ENCODE data around the gene FBXO10.

Gene FBXO10

DNA sequence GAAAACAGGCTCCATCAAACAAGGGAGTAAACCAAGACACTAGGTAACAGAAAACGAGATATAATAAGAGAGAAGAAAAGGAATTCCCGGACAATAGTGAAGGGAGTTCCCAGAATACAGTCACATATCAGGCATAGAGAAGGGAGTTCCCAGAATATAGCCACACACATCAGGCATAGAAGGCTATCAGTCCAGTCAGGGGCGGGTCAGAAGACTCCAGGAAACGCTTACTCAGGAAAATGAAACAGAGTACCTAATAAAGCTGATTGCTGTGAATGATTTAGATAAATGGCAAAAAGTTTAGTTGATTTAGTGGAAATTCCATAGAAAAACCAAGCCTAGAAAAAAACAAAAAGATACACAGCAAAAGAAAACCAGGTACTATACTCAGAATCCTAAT lies 11.3 kb upstream of the FBXO10 start:
- no peak for DNase-seq

DNA sequence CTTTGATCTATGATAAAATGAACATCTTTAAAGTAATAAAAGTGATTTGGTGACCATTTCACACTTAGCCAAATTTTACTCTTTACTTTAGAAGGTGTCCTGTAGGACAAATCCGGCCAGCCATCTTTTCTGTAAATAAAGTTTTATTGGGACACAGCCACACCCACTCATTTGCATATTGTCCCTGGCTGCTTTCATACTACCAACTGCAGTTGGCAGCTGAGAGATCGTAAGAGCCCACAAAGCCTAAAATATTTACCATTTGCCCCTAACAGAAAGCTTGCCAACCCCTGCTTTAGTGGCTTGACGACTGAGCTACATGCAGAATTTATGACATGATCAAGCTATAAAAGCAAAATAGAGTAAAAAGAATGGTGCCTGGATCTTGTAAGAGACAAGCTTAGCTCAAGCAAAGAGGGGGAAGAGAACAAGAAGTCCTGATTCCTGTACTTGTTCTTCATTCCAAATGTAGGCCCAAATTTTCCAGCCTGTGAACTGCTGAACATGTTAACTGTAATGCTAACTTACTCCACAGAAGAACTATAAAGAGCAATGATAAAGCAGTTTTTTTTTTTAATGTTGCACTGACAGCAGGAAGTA lies 7.4 kb upstream of the FBXO10 start:
- DNase-seq = no peak

DNA sequence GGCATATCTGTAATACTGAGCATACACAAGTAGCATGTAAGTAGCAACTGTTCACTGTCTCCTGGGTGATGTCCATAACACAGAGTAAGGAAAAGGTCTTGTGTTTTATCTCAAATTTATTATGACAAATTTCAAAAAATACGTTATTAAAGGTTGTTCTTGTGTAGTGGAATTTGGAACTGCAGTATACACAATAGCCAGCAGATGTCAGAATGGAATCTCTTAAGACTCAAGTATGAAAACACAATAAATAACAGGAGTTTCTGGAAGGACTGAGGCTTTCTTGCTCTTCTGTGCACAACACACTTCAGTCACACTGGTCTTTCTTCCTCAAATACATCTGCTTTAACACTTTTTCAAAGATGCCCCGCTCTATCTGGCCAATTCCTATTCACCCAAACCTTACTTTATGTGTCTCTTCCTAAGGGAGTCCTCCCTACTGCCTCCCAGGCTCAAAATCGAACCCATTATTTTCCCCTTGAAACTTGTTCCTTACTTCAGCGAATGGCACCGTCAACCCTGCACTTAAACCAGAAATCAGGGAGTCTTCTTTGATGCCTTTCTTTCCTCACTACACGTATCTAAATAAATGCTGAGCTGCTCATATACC lies 6.5 kb upstream of the FBXO10 start:
- peak; percentile 67 for DNase-seq

DNA sequence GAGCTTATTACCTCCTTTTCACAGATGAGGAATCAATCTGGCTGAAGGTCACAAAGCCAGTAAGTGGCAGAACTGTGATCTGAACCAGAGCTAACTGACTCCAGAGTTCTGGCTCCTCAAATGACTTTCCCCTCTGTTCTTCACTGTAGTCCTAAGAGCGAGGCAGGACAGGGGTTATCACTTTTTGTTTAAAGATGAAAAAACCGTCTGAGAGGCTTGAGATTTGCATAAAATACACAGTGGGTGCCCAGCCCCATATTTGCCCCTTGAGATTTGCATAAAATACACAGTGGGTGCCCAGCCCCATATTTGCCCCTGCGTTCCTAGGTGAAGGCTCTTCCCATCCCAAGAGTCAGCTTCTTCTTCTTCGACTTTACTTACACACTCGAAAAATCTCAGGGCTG lies 667 bp downstream of the FBXO10 start:
- DNase-seq = no peak

DNA sequence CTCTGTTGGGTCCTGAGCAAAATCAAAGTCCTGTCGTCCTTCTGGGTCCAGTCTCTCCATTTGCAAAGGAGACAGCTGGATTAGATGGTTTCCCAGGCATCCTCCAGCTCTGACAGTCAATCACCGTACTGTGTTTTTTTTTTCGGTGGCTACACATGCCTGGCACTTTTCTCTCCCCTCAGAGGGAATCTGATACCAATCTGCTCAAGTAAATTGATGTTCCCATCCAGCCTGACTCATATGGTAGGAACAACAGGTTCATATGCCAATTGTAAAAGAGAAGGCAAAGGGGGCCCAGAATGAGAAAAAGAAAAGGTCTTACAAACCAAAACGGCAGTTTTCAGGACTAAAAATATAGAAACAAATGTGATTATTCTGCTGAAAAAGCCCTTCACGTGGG lies 1.2 kb downstream of the FBXO10 start:
- DNase-seq = no peak

DNA sequence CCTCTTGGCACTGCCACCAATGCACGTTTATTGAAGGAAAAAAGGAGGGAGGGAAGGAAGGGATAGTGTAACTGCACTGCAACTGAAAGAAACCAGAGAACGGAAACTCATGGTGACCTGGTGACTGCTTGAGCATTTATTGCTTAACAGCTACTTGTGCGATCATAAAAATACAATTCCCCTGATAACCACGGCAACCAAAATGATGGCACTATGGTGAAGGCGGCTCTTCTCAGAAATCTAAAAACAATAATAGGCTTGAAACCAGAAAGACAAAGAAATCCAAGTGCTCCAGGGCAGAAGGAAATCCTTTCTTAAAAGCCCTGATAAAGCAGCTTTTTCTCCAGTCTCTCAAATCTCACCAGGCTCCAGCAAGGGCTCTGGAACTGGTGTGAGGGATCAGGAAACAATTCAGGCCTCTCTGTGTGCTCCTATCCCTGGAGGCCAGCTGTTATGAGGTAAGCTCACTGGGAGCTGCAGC lies 1.9 kb downstream of the FBXO10 start:
- no peak for DNase-seq

DNA sequence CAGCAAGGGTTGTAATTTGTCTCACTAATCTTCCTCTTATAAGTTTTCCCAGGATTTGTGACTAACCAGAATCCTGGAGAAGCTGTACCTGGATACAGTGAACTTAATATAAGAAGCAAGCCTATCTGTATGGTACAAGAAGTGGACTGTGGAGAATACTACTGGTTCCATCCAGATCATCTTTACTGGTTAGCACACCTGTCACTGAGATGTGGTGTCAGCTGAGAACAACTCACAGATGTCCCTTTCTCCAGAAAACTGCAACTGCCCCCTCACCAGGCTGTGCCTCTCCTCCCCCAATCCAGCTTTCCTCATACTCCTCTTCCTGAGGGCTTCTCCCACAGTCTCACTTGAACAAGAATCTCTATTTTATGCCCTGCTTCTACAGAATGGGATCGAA lies 4.9 kb downstream of the FBXO10 start:
- DNase-seq = no peak

DNA sequence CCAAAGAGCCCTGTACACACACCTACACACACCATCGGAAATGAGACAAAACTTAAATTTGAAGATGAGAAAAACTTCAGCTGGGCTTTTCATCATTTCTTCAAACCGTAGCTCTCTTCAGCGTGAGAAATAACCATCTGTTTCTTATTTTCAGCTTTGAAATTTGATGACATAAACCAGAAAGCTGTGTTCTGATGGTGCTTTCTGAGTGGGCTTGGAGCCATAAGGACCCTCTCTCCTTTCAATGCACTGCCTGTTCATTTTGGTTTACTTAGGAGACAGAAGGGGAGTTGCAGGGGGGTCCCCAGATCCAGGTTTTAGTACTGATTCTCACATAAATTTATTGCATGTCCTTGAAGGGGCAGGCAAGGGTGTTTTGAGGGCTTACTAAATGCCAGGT lies 9.5 kb downstream of the FBXO10 start:
- no peak for DNase-seq

DNA sequence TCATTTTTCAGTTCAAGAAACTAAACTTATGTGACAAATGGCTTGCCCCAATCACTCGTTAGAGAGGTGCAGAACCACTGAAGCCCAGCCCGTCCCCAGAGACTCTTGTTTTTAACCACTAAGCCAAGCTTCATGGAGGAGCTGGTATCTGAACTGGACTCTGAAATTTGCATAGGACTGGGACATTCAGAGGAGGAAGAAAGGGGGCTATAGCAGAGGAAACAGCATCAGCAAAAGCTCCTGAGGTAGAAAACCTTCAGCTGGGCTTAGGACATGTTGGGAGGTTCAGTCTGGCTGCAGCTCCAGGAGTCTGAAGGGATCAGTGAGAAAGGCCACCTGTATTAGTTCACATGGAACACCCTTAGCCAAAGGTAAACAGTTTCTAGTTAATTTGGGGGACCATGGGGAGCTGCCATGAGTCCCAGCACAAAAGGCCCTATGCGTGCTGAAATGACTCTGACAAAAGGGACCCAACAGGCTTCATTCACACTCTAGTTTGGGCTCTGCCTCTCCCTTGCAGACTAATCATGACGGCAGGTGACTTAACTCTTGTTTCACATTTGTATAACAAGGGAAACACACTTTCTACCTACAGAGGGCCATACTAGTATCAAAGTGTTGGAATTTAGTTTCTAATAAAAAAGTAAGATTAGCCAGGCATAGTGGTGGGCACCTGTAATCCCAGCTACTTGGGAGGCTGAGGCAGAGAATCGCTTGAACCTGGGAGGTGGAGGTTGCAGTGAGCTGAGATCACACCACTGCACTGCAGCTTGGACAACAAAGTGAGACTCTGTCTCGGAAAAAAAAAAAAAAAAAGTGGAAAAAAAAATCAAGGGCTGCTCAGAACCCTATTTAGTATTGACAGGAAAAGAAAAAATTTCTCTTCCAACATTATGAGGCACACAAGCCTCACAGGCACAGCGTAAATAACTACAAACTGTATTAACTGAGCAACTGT lies 10.2 kb downstream of the FBXO10 start:
- no peak for DNase-seq

DNA sequence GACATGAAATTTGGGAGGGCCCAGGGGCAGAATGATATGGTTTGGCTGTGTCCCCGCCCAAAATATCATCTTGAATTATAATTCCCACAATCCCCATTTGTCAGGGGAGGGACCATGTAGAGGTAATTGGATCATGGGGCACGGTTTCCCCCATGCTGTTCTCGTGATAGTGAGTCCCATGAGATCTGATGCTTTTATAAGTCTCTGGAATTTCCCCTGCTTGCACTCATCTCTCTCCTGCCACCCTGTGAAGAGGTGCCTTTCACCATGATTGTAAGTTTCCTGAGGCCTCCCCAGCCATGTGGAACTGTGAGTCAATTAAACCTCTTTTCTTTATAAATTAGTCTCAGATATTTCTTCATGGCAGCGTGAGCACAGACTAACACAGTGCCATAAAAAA lies 11.3 kb downstream of the FBXO10 start:
- no peak for DNase-seq

DNA sequence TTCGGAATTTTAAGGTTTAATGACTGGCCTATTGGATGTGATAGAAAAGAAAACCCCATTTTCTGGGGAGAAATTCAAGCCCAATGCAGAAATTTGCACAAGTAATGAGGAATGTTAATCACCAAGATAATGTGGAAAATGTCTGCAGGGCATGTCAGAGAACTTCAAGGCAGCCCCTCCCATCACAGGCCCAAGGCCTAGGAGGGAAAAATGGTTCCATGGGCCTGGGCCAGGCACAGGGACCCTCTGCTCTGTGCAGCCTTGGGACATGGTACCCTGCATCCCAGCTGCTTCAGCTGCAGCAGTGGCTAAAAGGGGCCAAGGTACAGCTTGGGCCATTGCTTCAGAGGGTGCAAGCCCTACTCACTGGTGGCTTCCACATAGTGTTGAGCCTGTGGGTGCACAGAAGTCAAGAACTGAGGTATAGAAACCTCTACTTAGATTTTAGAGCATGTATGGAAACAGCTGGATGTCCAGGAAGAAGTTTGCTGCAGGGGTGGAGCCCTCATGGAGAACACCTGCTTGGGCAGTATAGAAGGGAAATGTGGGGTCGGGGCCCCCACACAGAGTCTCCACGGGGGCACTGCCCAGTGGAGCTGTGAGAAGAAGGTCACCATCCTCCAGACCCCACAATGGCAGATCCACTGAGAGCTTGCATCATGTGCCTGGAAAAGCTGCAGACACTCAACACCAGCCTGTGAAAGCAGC lies 12.2 kb downstream of the FBXO10 start:
- peak; percentile 9 for DNase-seq

DNA sequence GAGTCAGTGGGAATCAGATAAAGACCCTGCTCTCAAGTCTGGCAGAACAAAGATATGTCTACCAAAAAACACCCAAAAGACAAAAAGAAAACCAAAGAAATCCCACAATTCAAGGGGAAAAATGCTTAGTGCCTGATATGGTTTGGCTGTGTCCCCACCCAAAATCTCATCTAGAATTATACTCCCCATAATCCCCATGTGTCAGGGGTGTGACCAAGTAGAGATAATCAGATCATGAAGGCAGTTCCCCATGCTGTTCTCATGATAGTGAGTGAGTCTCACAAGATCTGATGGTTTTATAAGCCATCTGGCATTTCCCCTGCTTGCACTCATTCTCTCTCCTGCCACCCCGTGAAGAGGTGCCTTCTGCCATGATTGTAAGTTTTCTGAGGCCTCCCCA lies 13.4 kb downstream of the FBXO10 start:
- peak; percentile 39 for DNase-seq

DNA sequence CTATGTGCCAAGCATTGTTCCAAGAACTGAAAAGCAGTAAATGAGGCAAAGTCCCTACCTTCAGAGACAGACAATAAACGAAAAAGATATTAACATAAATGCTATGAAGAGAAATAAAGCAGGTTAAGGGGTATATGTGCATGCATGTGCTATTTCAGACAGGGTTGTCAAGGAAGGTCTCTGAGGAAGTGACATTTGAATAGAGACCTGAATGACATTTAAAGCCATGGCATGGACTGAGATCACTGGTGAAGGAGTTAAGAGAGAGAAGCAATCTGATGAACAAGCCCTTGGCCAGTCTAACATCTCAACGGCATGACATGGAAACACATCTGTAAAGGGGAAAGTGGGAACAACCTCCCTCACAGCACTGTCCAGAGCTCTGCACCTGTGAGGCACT lies 14.5 kb downstream of the FBXO10 start:
- no peak for DNase-seq

DNA sequence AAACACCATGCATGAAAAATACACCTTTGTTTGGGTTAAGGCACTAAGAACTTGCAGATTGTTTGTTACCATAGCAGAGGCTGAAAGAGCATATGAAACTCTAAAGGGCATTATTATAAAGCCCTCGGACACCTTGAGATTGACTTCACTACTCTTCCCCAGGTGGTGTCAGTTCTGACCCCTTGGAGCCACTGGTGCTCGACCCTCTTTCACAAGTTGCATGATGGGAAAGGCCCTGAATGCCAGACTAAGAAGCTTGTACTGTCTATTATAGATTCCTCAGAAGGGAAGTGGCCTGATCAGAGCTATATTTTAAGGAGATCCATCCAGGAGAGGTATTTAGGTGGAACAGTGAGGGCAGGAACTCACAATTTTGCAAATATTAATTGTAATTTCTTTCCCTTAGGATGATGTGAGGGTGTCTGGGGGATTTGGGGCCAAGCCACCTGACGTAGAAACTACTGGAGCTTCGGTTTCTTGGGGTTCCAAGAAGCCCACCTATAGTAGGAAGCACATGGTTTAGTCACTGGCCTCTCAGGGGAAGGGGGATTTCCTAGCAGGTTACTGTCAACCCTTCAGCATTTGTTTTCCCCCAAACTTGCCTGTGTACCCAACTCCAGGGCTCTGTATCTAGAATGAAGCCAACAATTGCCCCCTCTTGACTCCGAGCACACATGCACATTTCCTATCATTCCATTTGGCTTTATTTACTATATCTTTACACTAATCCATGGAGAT lies 16.2 kb downstream of the FBXO10 start:
- DNase-seq = no peak

DNA sequence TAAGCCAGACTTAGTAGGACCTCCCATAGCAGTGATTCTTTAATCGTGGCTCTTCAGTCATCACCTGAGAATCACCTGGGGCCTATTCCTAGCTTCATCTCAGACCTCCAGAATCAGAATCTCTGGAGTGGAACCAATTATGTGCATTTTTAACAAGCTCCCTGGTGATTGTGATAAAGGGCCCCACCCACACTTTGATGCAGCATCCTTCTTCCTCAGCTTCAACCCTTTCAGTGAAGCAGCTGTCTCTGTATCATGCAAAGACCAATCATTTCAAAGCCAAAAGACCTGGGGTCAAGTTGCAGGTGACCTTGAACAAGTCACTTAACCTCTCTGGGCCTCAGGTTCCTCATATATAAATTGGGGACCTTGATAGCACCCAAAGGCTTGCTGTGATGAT lies 17.1 kb downstream of the FBXO10 start:
- no peak for DNase-seq

DNA sequence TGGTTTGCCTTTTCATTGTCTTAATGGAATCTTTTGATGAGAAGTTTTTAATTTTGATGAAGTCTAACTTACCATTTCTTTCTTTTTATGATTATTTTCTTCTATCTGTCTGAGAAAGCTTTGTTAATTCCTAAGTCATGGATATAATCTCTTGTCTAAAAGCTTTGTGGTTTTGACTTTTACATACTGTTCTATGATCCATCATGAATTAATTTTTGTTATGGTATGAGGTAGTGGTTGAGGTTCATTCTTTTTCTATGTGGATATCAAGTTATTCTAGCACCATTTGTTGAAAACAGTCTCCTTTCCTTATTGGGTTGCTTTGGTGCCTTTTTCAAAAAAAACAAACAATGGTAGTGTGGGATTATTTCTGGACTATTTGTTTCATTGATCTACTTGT lies 20.4 kb downstream of the FBXO10 start:
- DNase-seq = no peak

DNA sequence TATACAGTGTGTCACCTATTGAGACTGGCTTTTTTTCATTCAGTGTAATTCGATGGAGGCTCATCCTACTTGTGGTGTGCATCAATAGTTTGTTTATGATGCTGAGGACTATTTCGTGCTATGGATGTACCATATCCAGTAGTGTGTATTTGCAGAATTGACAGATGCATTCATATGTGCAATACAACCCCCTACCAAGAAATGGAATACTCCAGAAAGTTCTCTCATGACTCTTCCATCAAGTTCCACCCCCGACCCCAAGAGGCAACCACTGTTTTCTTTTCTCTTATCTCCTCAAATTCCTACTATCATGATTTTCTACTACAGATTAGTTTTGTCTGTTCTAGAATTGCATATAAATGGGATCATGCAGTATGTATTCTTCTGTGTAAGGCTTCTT lies 21.9 kb downstream of the FBXO10 start:
- DNase-seq = no peak

DNA sequence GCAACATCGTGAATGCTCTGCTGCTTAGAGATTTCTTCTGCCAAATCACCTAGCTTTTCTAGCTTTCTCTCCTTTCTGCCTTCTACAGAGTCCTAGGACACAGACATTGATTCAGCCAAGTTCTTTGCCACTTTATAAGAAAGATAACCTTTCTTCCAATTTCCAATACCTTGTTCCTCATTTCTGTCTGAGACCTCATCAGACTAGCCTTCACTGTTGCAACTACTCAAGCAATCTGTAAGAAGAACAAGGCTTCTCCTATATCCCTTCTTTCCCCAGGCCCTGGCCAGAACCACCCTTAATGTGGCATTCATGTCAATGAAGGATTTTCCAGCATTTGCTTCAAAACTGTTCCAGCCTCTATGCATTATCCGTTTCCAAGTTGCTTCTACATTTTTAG lies 24.3 kb downstream of the FBXO10 start:
- DNase-seq = no peak

DNA sequence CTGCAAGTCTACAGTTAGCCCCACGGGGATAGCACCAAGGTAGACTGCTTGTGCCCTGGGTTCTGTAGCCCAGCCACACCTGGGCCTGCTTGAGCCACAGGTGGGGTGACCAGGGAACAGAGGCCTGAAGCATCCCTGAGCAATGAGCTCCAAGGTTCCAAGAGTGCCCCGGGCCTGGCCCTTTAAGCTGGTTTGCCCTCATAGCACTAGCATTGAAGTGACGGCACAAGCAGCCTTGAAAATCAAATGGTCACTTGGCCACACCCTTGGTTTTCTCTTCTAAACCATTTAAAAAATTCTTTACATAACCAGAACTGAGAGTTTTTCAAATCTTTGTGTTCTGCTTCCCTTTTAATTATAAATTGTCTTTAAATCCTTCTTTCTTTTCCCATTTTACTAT lies 24.7 kb downstream of the FBXO10 start:
- DNase-seq = no peak

DNA sequence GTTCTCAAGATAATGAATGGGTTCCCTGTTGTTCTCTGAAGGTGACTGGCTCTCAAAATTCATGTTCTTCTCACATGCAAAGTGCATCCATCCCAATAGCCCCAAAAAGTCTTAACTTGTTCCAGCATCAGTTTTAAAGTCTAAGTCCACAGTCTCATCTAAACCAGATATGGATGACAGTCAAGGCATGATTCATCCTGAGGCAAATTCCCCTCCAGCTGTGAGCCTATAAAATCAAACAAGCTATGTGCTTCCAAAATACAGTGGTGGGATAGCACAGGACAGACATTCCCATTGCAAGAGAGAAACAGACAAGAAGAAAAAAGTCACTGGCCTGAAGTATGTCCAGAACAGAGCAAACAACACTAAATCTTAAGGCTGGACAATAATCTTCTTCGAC lies 25.4 kb downstream of the FBXO10 start:
- DNase-seq = no peak

DNA sequence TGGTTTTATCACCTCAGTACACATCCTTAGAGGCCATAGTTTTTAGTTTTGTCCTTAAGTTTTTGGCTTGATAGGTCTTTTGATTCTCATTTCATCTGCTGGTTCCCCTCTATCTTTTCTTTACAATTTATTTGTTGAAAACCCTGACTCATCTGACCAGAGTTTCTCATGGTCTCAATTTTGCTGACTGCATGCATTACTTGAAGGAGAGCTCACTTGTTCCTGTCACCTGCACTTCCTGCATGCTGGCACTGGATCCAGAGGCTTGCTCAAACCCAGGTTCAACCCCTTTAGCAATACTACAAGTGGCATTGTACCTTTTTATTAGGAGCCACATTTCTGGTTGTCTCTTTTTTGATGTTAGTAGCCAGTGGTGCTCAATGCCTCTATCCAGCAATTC lies 26.7 kb downstream of the FBXO10 start:
- DNase-seq = no peak

DNA sequence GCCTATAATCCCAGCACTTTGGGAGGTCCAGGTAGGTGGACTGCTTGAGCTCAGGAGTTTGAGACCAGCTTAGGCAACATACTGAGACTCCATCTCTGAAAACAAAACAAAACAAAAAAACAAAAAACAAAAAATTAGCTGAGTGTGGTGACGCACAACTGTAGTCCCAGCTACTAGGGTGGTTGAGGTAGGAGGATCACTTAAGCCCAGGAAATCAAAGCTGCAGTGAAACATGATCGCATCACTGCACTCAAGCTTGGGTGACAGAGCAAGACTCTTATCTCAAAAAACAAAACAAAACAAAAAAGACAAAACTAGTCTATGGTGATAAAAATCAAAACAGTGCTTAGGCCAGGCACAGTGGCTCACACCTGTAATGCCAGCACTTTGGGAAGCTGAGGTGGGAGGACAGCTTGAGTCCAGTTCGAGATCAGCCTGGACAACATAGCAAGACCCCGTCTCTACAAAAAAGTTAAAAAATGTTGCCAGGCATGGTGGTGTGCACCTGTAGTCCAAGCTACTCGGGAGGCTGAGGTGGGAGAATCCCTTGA lies 28.8 kb downstream of the FBXO10 start:
- no peak for DNase-seq
